GM21529 (cell line): ENCODE measurements around the gene TRRAP.

Experiments
- ATAC-seq: cut with Tn5 transposase; IDR thresholded peaks from one replicate; pipeline ENCODE4 v1.9.1; 2021; ENCODE audit not compliant: unreplicated experiment

Gene TRRAP

DNA sequence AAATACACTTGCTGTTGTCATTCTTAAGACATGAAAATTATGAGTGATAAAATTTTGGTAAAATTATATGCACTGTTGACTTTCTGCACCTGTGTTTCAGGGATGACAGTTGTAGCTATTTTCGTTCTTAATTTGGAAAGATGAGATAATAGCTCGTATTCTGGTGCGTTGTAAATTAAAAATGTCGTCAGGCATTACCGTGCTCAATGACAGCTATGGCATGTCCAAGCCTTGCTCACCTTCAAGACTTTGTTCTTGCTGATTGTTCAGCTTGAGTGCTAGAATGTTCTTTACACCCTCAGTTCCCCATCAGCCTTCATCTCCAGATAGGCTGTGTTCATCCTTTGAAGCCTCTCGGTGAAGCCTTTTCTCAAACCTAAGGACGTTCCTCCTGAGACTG lies 21.5 kb downstream of the TRRAP start:
- ATAC-seq = no peak

GRCh38 chr7:98900815-98901214 lies 22.5 kb downstream of the TRRAP start:
- ATAC-seq = no peak

- ATAC-seq = no peak
These were observed 24.2 kb downstream of the TRRAP start for GRCh38 chr7:98902523-98902922.

GRCh38 chr7:98903246-98903645 lies 24.9 kb downstream of the TRRAP start:
- ATAC-seq = no peak

GRCh38 chr7:98907570-98907969 lies 29.2 kb downstream of the TRRAP start:
- no peak for ATAC-seq

DNA sequence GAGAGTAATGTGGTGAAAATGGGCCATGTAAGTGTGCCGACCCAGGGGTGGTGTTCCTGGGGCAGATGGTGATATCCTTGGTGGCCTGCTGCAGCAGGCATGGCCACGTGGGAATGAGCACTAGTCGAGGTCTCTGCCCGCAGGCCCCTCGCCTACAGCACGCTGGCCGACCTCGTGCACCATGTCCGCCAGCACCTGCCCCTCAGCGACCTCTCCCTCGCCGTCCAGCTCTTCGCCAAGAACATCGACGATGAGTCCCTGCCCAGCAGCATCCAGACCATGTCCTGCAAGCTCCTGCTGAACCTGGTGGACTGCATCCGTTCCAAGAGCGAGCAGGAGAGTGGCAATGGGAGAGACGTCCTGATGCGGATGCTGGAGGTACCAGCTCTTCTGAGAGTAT lies 30.3 kb downstream of the TRRAP start:
- ATAC-seq = no peak

- no peak for ATAC-seq
These were observed 31.2 kb downstream of the TRRAP start for GRCh38 chr7:98909487-98909886.

DNA sequence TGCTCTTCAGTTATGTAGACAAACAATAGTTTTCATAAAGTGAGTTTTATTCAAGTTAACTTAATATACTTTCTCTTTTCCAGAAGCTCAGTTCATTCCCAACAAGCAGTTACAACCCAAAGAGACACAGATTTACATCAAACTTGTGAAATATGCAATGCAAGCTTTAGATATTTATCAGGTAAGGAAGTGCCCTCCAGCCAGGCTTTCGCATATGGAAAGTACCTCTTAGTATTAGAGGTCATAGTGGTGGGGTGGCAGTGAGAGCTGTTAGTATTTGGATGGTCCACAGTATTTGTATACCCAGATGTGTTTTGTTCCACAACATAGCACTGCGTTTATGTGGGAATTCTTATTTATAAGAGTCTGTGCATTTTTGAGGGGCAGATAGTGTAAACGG lies 32.1 kb downstream of the TRRAP start:
- no peak for ATAC-seq

- no peak for ATAC-seq
These were observed 33.6 kb downstream of the TRRAP start for GRCh38 chr7:98911916-98912315.

DNA sequence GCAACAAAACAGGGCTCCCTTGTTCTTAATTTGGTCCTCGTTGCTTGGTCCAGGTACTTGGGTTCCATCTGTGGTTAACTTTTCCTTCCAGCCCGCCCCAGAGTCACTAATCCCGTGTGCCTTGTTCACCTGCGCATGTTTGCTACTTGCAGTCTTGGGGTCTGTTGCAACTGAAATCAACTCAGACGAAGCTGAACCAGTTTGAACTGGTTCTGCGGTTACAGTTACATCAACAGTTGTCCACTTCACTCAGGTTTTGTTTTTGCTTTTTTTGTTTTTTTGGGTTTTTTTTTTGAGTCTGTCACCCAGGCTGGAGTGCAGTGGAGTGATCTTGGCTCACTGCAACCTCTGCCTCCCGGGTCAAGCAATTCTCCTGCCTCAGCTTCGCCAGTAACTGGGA lies 34.7 kb downstream of the TRRAP start:
- ATAC-seq = no peak

- no peak for ATAC-seq
These were observed 35.3 kb downstream of the TRRAP start for GRCh38 chr7:98913612-98914011.

- ATAC-seq = no peak
These were observed 39.0 kb downstream of the TRRAP start for GRCh38 chr7:98917331-98917730.

- no peak for ATAC-seq
These were observed 43.5 kb downstream of the TRRAP start for GRCh38 chr7:98921608-98922372.

- no peak for ATAC-seq
These were observed 44.3 kb downstream of the TRRAP start for GRCh38 chr7:98922392-98923187.

GRCh38 chr7:98923512-98923911 lies 45.2 kb downstream of the TRRAP start:
- ATAC-seq = no peak

GRCh38 chr7:98927125-98927524 lies 48.8 kb downstream of the TRRAP start:
- no peak for ATAC-seq

GRCh38 chr7:98930464-98930863 lies 52.1 kb downstream of the TRRAP start:
- ATAC-seq = peak; percentile 45

GRCh38 chr7:98930921-98931320 lies 52.6 kb downstream of the TRRAP start:
- peak; percentile 91 for ATAC-seq

DNA sequence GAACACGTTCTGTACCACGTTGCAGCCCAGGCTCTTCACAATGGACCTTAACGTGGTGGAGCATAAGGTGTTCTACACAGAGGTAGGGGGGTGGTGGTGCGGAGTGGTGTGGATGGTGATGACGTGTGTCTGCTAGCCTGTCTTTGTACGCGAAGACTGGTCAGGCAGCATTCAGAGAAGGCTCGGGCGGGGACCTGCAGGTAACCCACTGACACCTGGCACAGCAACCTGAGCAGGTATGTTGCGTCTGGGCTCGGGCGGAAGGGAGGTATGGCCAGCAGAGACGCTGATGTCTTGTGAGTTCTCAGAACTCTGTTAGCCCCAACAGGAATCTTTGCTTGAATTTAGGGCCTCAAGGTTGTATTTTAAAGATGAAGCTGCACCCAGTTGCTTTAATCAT lies 55.0 kb downstream of the TRRAP start:
- no peak for ATAC-seq

DNA sequence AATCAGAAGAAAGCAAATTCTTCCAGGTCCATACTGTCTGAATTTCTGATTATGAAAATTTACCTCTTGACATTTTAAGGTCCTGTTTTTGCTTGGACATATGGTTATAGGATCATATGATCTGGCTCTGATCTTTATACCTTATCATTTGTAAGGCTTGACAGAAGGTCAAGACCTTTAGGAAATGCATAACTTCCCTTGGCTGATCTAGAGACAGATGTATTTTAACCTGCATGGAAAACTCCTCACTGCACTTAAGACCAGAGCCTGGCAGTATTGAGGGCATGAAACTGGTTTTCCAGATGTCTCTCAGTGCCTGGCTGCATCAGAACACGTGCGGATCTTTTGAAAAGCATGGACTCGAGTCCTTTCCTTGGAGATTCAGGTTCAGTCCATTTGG lies 55.9 kb downstream of the TRRAP start:
- ATAC-seq = no peak

- no peak for ATAC-seq
These were observed 57.5 kb downstream of the TRRAP start for GRCh38 chr7:98935811-98936210.

- no peak for ATAC-seq
These were observed 65.0 kb downstream of the TRRAP start for GRCh38 chr7:98943336-98943735.
